HepG2 (cell line): ENCODE data around the gene OPRL1. TPM values are rescaled to one million over a fixed set of nuclear protein-coding genes. Genes with fewer than 3 reads are reported as not detected.

Experiments
- ARHGAP35 ChIP-seq: sonication (generic); formaldehyde crosslinking; IDR thresholded peaks from 2 replicates; pipeline ENCODE4 v1.9.0; 2022; ENCODE audit warnings: mild to moderate bottlenecking, inconsistent platforms, moderate library complexity, missing genetic modification reagents, borderline replicate concordance
- ARNT2 ChIP-seq: sonication (generic); formaldehyde crosslinking; IDR thresholded peaks from 2 replicates; pipeline ENCODE4 v1.8.0; 2022; ENCODE audit warnings: mild to moderate bottlenecking, low read depth, missing genetic modification reagents, moderate library complexity
- CEBPB ChIP-seq: IDR thresholded peaks from 2 replicates; pipeline ENCODE4 v1.6.1; 2011; ENCODE audit warnings: low read depth, low read length, improper control_type of control experiment, borderline replicate concordance
- CREB3 ChIP-seq: sonication (generic); formaldehyde crosslinking; IDR thresholded peaks from 2 replicates; pipeline ENCODE4 v1.5.0; 2020; ENCODE audit warnings: missing genetic modification reagents
- DRAP1 ChIP-seq: IDR thresholded peaks from 2 replicates; pipeline ENCODE4 v1.6.1; 2016; ENCODE audit warnings: missing genetic modification reagents, missing compliant biosample characterization
- GATAD1 ChIP-seq: IDR thresholded peaks from 2 replicates; pipeline ENCODE4 v1.6.1; 2016; ENCODE audit warnings: missing genetic modification reagents, missing compliant biosample characterization
- KAT7 ChIP-seq: IDR thresholded peaks from 2 replicates; pipeline ENCODE4 v1.6.1; 2018; ENCODE audit warnings: borderline replicate concordance, missing compliant biosample characterization
- NCOA5 ChIP-seq: sonication (generic); formaldehyde crosslinking; IDR thresholded peaks from 2 replicates; pipeline ENCODE4 v1.4.0; 2020; ENCODE audit warnings: missing genetic modification reagents
- PCBP2 ChIP-seq: fragments of 200-400 bp; formaldehyde crosslinking; optimal IDR thresholded peaks from 2 replicates; pipeline ENCODE3; 2018; ENCODE audit warnings: low read length, low read depth; ENCODE audit not compliant: poor library complexity, severe bottlenecking
- POLR2A ChIP-seq, 2 experiments: IDR thresholded peaks; 2 replicates each; pipeline ENCODE4 v1.6.1; 2011; ENCODE audit warnings: low read depth in 2 of 2, low read length in 2 of 2, mild to moderate bottlenecking in 1 of 2, moderate library complexity in 1 of 2; ENCODE audit not compliant: insufficient read depth in 1 of 2
- RCOR2 ChIP-seq: IDR thresholded peaks from 2 replicates; pipeline ENCODE4 v1.6.1; 2016; ENCODE audit warnings: missing biosample characterization, missing genetic modification reagents
- RFX5 ChIP-seq: IDR thresholded peaks from 2 replicates; pipeline ENCODE4 v1.6.1; 2011; ENCODE audit warnings: low read depth, low read length, improper control_type of control experiment
- SOX5 ChIP-seq: IDR thresholded peaks from 2 replicates; pipeline ENCODE4 v1.6.1; 2016; ENCODE audit warnings: borderline replicate concordance
- TCF7L2 ChIP-seq: IDR thresholded peaks from 2 replicates; pipeline ENCODE4 v1.6.1; 2011; ENCODE audit warnings: mild to moderate bottlenecking, low read depth, low read length, moderate library complexity
- TOPORS ChIP-seq: sonication (generic); formaldehyde crosslinking; IDR thresholded peaks from 2 replicates; pipeline ENCODE4 v1.8.0; 2023; ENCODE audit warnings: mild to moderate bottlenecking, missing genetic modification reagents
- U2AF1 ChIP-seq: fragments of 200-400 bp; formaldehyde crosslinking; optimal IDR thresholded peaks from 2 replicates; pipeline ENCODE3; 2017; ENCODE audit warnings: mild to moderate bottlenecking, low read depth, low read length
- YY1 ChIP-seq: IDR thresholded peaks from 2 replicates; pipeline ENCODE4 v1.6.1; 2011; ENCODE audit warnings: low read length, low read depth, moderate library complexity, mild to moderate bottlenecking; ENCODE audit not compliant: insufficient read depth, insufficient replicate concordance
- ZC3H4 ChIP-seq: sonication (generic); formaldehyde crosslinking; IDR thresholded peaks from 2 replicates; pipeline ENCODE4 v1.4.0; 2020; ENCODE audit warnings: missing genetic modification reagents, borderline replicate concordance
- ZFX ChIP-seq: sonication (generic); formaldehyde crosslinking; IDR thresholded peaks from 2 replicates; pipeline ENCODE4 v1.4.0; 2020; ENCODE audit warnings: mild to moderate bottlenecking, low read depth, missing genetic modification reagents, moderate library complexity
- ZFY ChIP-seq: sonication (generic); formaldehyde crosslinking; IDR thresholded peaks from 2 replicates; pipeline ENCODE4 v1.4.0; 2020; ENCODE audit warnings: missing genetic modification reagents
- ZFYVE20 ChIP-seq: sonication (generic); formaldehyde crosslinking; IDR thresholded peaks from 2 replicates; pipeline ENCODE4 v1.8.0; 2023; ENCODE audit warnings: low read depth, mild to moderate bottlenecking, moderate library complexity, missing genetic modification reagents, borderline replicate concordance
- ZIK1 ChIP-seq: sonication (generic); formaldehyde crosslinking; IDR thresholded peaks from 2 replicates; pipeline ENCODE4 v1.5.0; 2020; ENCODE audit warnings: mild to moderate bottlenecking, low read depth, missing genetic modification reagents, borderline replicate concordance
- ZKSCAN8 ChIP-seq: IDR thresholded peaks from 2 replicates; pipeline ENCODE4 v1.6.1; 2016; ENCODE audit warnings: borderline replicate concordance, missing genetic modification reagents, missing compliant biosample characterization
- ZNF235 ChIP-seq: sonication (generic); formaldehyde crosslinking; IDR thresholded peaks from 2 replicates; pipeline ENCODE4 v1.8.1; 2023; ENCODE audit warnings: mild to moderate bottlenecking, missing genetic modification reagents, borderline replicate concordance
- ZNF275 ChIP-seq: sonication (generic); formaldehyde crosslinking; IDR thresholded peaks from 2 replicates; pipeline ENCODE4 v1.8.0; 2022; ENCODE audit warnings: missing genetic modification reagents, mild to moderate bottlenecking, inconsistent platforms, borderline replicate concordance
- ZNF431 ChIP-seq: sonication (generic); formaldehyde crosslinking; IDR thresholded peaks from 2 replicates; pipeline ENCODE4 v1.9.0; 2022; ENCODE audit warnings: missing genetic modification reagents, low read depth, mild to moderate bottlenecking, borderline replicate concordance
- ZNF749 ChIP-seq: sonication (generic); formaldehyde crosslinking; IDR thresholded peaks from 2 replicates; pipeline ENCODE4 v1.8.0; 2022; ENCODE audit warnings: mild to moderate bottlenecking, missing genetic modification reagents, moderate library complexity, borderline replicate concordance
- ZNF772 ChIP-seq: sonication (generic); formaldehyde crosslinking; IDR thresholded peaks from 2 replicates; pipeline ENCODE4 v1.5.0; 2020; ENCODE audit warnings: mild to moderate bottlenecking, missing genetic modification reagents
- ZNF790 ChIP-seq: sonication (generic); formaldehyde crosslinking; IDR thresholded peaks from 2 replicates; pipeline ENCODE4 v1.8.0; 2022; ENCODE audit warnings: missing genetic modification reagents, mild to moderate bottlenecking, borderline replicate concordance
- polyA plus RNA-seq, 8 experiments: library from polyadenylated mRNA; depleted of rRNA in 3 of 8; stranded (reverse) in 7 of 8; unstranded in 1 of 8; fragments of >200 nt; fragmentation: Illumina TruSeq in 4 of 8; extraction: Trizol in 4 of 8; gene quantifications; 2 replicates each; pipeline versions ENCODE4 v1.2.1 to v1.2.3, GENCODE V29; 2011 to 2016; ENCODE audit warnings: low read depth in 4 of 8, missing spikeins in 1 of 8, mixed read lengths in 1 of 8; ENCODE audit not compliant: insufficient read depth in 1 of 8
- total RNA-seq, 5 experiments: library from RNA; depleted of rRNA; stranded (reverse); fragments of >200 nt; fragmentation: Illumina TruSeq; extraction: Trizol; gene quantifications; 2 replicates each; pipeline ENCODE4 v1.2.3, GENCODE V29; 2016; ENCODE audit warnings: low read depth in 1 of 5

Gene OPRL1
- total and polyA plus RNA-seq, 2 of the 13 experiments (the other 11 are each of a cell fraction or from before 2014, with no cell fraction given): 0.35 to 0.71 TPM

- TF ChIP-seq ZNF275 (CRISPR knock-in tag): no peak
- TF ChIP-seq ZKSCAN8 (CRISPR knock-in tag): no peak
- TF ChIP-seq ZNF749 (CRISPR knock-in tag): peak; percentile 14; the same call in 1 of the 2 replicates
- no peak for TF ChIP-seq CREB3 (CRISPR knock-in tag)
- no peak; the same call in 1 of the 2 replicates for TF ChIP-seq ZIK1 (CRISPR knock-in tag)
- TF ChIP-seq TOPORS (CRISPR knock-in tag): no peak
- TF ChIP-seq KAT7 (CRISPR knock-in tag): no peak
- peak; percentile 67 for TF ChIP-seq DRAP1 (CRISPR knock-in tag)
- 0 out of 4 replicates have a peak, but pooled peaks of 1 of the 2 experiments have one; percentile 32 for TF ChIP-seq POLR2A (IDR thresholded peaks at IDR 0.05; ENCODE audit: insufficient read depth in 1 of 2, low read depth in 2 of 2, low read length in 2 of 2)
- TF ChIP-seq ARNT2 (CRISPR knock-in tag): peak; percentile 33; the same call in 1 of the 2 replicates
- TF ChIP-seq NCOA5: no peak
- TF ChIP-seq ZFYVE20 (CRISPR knock-in tag): no peak
- no peak for TF ChIP-seq CEBPB
- TF ChIP-seq YY1: peak; percentile 44
- TF ChIP-seq GATAD1: no peak; the same call in 1 of the 2 replicates
- TF ChIP-seq ZFX (CRISPR knock-in tag): no peak
- TF ChIP-seq ZNF431 (CRISPR knock-in tag): no peak
- no peak; the same call in 1 of the 2 replicates for TF ChIP-seq ZNF235 (CRISPR knock-in tag)
- TF ChIP-seq ZNF790 (CRISPR knock-in tag): no peak
- TF ChIP-seq U2AF1: no peak
- TF ChIP-seq PCBP2: no peak
- TF ChIP-seq RFX5: no peak
- peak; percentile 88 for TF ChIP-seq ZFY (CRISPR knock-in tag)
- no peak for TF ChIP-seq ARHGAP35
- no peak for TF ChIP-seq ZC3H4 (CRISPR knock-in tag)
- TF ChIP-seq TCF7L2: no peak
- no peak; the same call in 1 of the 2 replicates for TF ChIP-seq RCOR2
- no peak; the same call in 1 of the 2 replicates for TF ChIP-seq ZNF772 (CRISPR knock-in tag)
- no peak for TF ChIP-seq SOX5
Measured at GRCh38 chr20:64049060-64049877, 30.6 kb upstream of the OPRL1 start, which contains the start of gene SOX18 (continued).
